Measurements from ENCODE around the gene FLOT1. TPM values are rescaled to one million over a fixed set of nuclear protein-coding genes. Genes with fewer than 3 reads are reported as not detected.

Gene FLOT1
- polyA plus RNA-seq, 1 donor (not counting 4 experiments of a cell fraction or from before 2014, with no cell fraction given), result 21.6 TPM

GRCh38 chr6:30769088-30769852 is 26.8 kb upstream of the FLOT1 start:
- Histone ChIP-seq H2AFZ (ENCODE audit: control insufficient read depth, low read length) (no peak overlapping the region), H3K79me2 (ENCODE audit: control insufficient read depth, insufficient read depth, low read length) (no peaks in the 10 kb centered on the region), H3K27me3 (ENCODE audit: control insufficient read depth, extremely low read depth, insufficient read depth, low read length) (no peaks in the 10 kb centered on the region), H3K4me2 (ENCODE audit: control insufficient read depth, extremely low read depth, insufficient read depth, low read depth, low read length) (peak overlapping the region; percentile 73), H3K4me3 (ENCODE audit: control insufficient read depth in 2 of 3, extremely low read depth in 1 of 3, insufficient read depth in 2 of 3, low read depth in 1 of 3, low read length in 3 of 3) (peak overlapping the region; percentile 19 to 47 (median 27)), H3K9me3 (ENCODE audit: control insufficient read depth, low read depth, low read length) (no peaks in the 10 kb centered on the region), H3K9ac (ENCODE audit: control insufficient read depth, extremely low read depth, insufficient read depth, low read length) (peak overlapping the region; percentile 79), H3K4me1 (ENCODE audit: control insufficient read depth, extremely low read depth, insufficient read depth, low read length) (peaks cover 34% of the 10 kb centered on the region), H3K36me3 (ENCODE audit: control insufficient read depth in 2 of 2, extremely low read depth in 1 of 2, insufficient read depth in 2 of 2, low read length in 2 of 2) (no peaks in the 10 kb centered on the region), H4K20me1 (ENCODE audit: control insufficient read depth, extremely low read depth, insufficient read depth, low read length) (no peaks in the 10 kb centered on the region), H3K9me1 (ENCODE audit: control insufficient read depth, extremely low read depth, insufficient read depth, low read length) (no peaks in the 10 kb centered on the region), H3K27ac (ENCODE audit: control insufficient read depth, insufficient read depth, low read length) (peak overlapping the region; percentile 95)
- dilution Hi-C loops (cut with MboI; ENCODE audit: extremely low pct_ligation_motif_present, low sequenced_read_pairs), result no loop called here
- FAIRE-seq, result peak; percentile 58
- TF ChIP-seq CTCF (optimal IDR thresholded peaks at IDR 0.05 in 1 of 3, IDR thresholded peaks at IDR 0.05 in 1 of 3, conservative IDR thresholded peaks at IDR 0.05 in 1 of 3; ENCODE audit: extremely low read depth in 1 of 3, insufficient read depth in 2 of 3, low read length in 3 of 3) (no peak), EZH2 (IDR thresholded peaks at IDR 0.05; ENCODE audit: low read length) (no peak)
- DNase-seq (ENCODE audit: low read depth, low spot score), result peak; percentile 95

- FAIRE-seq (no peak), DNase-seq (ENCODE audit: low read depth, low spot score) (no peak)
- TF ChIP-seq CTCF (optimal IDR thresholded peaks at IDR 0.05 in 1 of 3, IDR thresholded peaks at IDR 0.05 in 1 of 3, conservative IDR thresholded peaks at IDR 0.05 in 1 of 3; ENCODE audit: extremely low read depth in 1 of 3, insufficient read depth in 2 of 3, low read length in 3 of 3) (no peak), EZH2 (IDR thresholded peaks at IDR 0.05; ENCODE audit: low read length) (no peak)
- dilution Hi-C loops (cut with MboI; ENCODE audit: extremely low pct_ligation_motif_present, low sequenced_read_pairs), result no loop called here
- Histone ChIP-seq H3K79me2 (ENCODE audit: control insufficient read depth, insufficient read depth, low read length) (no peaks in the 10 kb centered on the region), H3K36me3 (ENCODE audit: control insufficient read depth in 2 of 2, extremely low read depth in 1 of 2, insufficient read depth in 2 of 2, low read length in 2 of 2) (no peaks in the 10 kb centered on the region), H3K4me2 (ENCODE audit: control insufficient read depth, extremely low read depth, insufficient read depth, low read depth, low read length) (peak overlapping the region; percentile 73), H3K9me1 (ENCODE audit: control insufficient read depth, extremely low read depth, insufficient read depth, low read length) (no peaks in the 10 kb centered on the region), H3K4me3 (ENCODE audit: control insufficient read depth in 2 of 3, extremely low read depth in 1 of 3, insufficient read depth in 2 of 3, low read depth in 1 of 3, low read length in 3 of 3) (no peak overlapping the region), H3K4me1 (ENCODE audit: control insufficient read depth, extremely low read depth, insufficient read depth, low read length) (peaks cover 40% of the 10 kb centered on the region), H3K27me3 (ENCODE audit: control insufficient read depth, extremely low read depth, insufficient read depth, low read length) (no peaks in the 10 kb centered on the region), H4K20me1 (ENCODE audit: control insufficient read depth, extremely low read depth, insufficient read depth, low read length) (no peaks in the 10 kb centered on the region), H2AFZ (ENCODE audit: control insufficient read depth, low read length) (no peak overlapping the region), H3K9me3 (ENCODE audit: control insufficient read depth, low read depth, low read length) (no peaks in the 10 kb centered on the region), H3K27ac (ENCODE audit: control insufficient read depth, insufficient read depth, low read length) (peak overlapping the region; percentile 95), H3K9ac (ENCODE audit: control insufficient read depth, extremely low read depth, insufficient read depth, low read length) (peak overlapping the region; percentile 79)
These were observed 26.2 kb upstream of the FLOT1 start for GRCh38 chr6:30768634-30769087.

All from keratinocyte (primary cell).